ENCODE results near the gene VPS41. TPM values are rescaled to one million over a fixed set of nuclear protein-coding genes. Genes with fewer than 3 reads are reported as not detected.

VPS41 gene
- total and polyA plus RNA-seq, 2 of the 13 experiments (the other 11 are each of a cell fraction or from before 2014, with no cell fraction given): 12.1 to 43.4 TPM

DNA sequence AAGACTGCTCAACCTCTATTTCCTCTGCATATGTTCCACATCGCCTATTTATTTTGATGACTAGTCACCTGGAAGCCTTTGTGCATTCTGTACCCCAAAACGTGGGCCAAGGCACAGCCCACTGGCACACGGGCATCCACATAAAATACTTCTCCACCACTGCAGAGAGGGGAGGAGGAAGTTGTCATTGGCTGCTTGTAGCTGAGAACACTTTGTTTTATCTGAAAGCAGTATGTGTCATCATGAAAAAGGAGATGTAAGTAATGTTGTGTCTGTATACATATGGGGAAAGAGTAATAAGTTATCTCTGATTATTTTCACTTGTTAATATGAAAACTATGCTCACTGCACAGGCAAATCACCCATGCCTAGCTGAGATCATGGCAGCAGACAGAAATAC lies 229.6 kb downstream of the VPS41 start:
- no peak overlapping the region for H3K27ac ChIP-seq (ENCODE audit: extremely low read length, insufficient read depth, low read length)
- no peak overlapping the region for H2AFZ ChIP-seq (ENCODE audit: low read length)
- H3K4me1 ChIP-seq (ENCODE audit: insufficient read depth, low read length): no peaks in the 10 kb centered on the region
- H4K20me1 ChIP-seq (ENCODE audit: insufficient read depth, low read length): no peaks in the 10 kb centered on the region
- DNase-seq (ENCODE audit: low spot score) (no peak), FAIRE-seq (no peak), ATAC-seq (no peak)
- BruUV-seq (replicated peaks): no TSS peak
- 0% methylated on average over 3 of the region's 3 CpGs for WGBS (ENCODE audit: low lambda C conversion rate)
- intact Hi-C loops (cut with micrococcal nuclease; ENCODE audit: unreplicated experiment): no loop called here
- ChIA-PET CTCF (ENCODE audit: low intra/inter-chr PET ratio, low total read pairs) (no interaction called here), POLR2A (no interaction called here)
- no peaks in the 10 kb centered on the region for H3K36me3 ChIP-seq (replicated peaks in 1 of 2; ENCODE audit: control insufficient read depth in 1 of 2, insufficient read depth in 2 of 2, low read length in 2 of 2)
- H3K4me2 ChIP-seq (ENCODE audit: low read depth, low read length): no peak overlapping the region
- H3K9me3 ChIP-seq (ENCODE audit: low read length): no peaks in the 10 kb centered on the region
- H3K4me3 ChIP-seq (replicated peaks in 1 of 3; ENCODE audit: insufficient read depth in 1 of 3, low read depth in 2 of 3, low read length in 3 of 3): no peak overlapping the region
- in situ Hi-C loops (cut with HindIII; ENCODE audit: extremely low pct_ligation_motif_present, low pct_unique_long_range_greater_than_20kb): no loop called here
- H3K79me2 ChIP-seq (ENCODE audit: insufficient read depth, low read length): no peaks in the 10 kb centered on the region
- no peaks in the 10 kb centered on the region for H3K27me3 ChIP-seq (ENCODE audit: control insufficient read depth in 1 of 2, insufficient read depth in 2 of 2, low read length in 2 of 2)
- H3K9ac ChIP-seq (ENCODE audit: insufficient read depth, low read depth, low read length): no peak overlapping the region
- no peak for TF ChIP-seq MEF2D (CRISPR knock-in tag; IDR thresholded peaks at IDR 0.05)
- TF ChIP-seq, protein P1, sequence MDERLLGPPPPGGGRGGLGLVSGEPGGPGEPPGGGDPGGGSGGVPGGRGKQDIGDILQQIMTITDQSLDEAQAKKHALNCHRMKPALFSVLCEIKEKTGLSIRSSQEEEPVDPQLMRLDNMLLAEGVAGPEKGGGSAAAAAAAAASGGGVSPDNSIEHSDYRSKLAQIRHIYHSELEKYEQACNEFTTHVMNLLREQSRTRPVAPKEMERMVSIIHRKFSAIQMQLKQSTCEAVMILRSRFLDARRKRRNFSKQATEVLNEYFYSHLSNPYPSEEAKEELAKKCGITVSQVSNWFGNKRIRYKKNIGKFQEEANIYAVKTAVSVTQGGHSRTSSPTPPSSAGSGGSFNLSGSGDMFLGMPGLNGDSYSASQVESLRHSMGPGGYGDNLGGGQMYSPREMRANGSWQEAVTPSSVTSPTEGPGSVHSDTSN (CRISPR knock-in tag; IDR thresholded peaks at IDR 0.05): no peak
- no peak for TF ChIP-seq ZBTB42 (CRISPR knock-in tag; IDR thresholded peaks at IDR 0.05)
- no peak for TF ChIP-seq KLF9 (CRISPR knock-in tag; IDR thresholded peaks at IDR 0.05; ENCODE audit: low read depth)
- TF ChIP-seq, protein P2, sequence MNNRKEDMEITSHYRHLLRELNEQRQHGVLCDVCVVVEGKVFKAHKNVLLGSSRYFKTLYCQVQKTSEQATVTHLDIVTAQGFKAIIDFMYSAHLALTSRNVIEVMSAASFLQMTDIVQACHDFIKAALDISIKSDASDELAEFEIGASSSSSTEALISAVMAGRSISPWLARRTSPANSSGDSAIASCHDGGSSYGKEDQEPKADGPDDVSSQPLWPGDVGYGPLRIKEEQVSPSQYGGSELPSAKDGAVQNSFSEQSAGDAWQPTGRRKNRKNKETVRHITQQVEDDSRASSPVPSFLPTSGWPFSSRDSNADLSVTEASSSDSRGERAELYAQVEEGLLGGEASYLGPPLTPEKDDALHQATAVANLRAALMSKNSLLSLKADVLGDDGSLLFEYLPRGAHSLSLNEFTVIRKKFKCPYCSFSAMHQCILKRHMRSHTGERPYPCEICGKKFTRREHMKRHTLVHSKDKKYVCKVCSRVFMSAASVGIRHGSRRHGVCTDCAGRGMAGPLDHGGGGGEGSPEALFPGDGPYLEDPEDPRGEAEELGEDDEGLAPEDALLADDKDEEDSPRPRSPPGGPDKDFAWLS (CRISPR knock-in tag; IDR thresholded peaks at IDR 0.05; ENCODE audit: borderline replicate concordance): no peak
- no peak for TF ChIP-seq ZBTB38 (CRISPR knock-in tag; IDR thresholded peaks at IDR 0.05)
- TF ChIP-seq, protein P3, sequence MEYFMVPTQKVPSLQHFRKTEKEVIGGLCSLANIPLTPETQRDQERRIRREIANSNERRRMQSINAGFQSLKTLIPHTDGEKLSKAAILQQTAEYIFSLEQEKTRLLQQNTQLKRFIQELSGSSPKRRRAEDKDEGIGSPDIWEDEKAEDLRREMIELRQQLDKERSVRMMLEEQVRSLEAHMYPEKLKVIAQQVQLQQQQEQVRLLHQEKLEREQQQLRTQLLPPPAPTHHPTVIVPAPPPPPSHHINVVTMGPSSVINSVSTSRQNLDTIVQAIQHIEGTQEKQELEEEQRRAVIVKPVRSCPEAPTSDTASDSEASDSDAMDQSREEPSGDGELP (IDR thresholded peaks at IDR 0.05; ENCODE audit: borderline replicate concordance, low read depth): no peak
- TF ChIP-seq ARNT2 (CRISPR knock-in tag; IDR thresholded peaks at IDR 0.05; ENCODE audit: low read depth): no peak
- TF ChIP-seq, protein P4, sequence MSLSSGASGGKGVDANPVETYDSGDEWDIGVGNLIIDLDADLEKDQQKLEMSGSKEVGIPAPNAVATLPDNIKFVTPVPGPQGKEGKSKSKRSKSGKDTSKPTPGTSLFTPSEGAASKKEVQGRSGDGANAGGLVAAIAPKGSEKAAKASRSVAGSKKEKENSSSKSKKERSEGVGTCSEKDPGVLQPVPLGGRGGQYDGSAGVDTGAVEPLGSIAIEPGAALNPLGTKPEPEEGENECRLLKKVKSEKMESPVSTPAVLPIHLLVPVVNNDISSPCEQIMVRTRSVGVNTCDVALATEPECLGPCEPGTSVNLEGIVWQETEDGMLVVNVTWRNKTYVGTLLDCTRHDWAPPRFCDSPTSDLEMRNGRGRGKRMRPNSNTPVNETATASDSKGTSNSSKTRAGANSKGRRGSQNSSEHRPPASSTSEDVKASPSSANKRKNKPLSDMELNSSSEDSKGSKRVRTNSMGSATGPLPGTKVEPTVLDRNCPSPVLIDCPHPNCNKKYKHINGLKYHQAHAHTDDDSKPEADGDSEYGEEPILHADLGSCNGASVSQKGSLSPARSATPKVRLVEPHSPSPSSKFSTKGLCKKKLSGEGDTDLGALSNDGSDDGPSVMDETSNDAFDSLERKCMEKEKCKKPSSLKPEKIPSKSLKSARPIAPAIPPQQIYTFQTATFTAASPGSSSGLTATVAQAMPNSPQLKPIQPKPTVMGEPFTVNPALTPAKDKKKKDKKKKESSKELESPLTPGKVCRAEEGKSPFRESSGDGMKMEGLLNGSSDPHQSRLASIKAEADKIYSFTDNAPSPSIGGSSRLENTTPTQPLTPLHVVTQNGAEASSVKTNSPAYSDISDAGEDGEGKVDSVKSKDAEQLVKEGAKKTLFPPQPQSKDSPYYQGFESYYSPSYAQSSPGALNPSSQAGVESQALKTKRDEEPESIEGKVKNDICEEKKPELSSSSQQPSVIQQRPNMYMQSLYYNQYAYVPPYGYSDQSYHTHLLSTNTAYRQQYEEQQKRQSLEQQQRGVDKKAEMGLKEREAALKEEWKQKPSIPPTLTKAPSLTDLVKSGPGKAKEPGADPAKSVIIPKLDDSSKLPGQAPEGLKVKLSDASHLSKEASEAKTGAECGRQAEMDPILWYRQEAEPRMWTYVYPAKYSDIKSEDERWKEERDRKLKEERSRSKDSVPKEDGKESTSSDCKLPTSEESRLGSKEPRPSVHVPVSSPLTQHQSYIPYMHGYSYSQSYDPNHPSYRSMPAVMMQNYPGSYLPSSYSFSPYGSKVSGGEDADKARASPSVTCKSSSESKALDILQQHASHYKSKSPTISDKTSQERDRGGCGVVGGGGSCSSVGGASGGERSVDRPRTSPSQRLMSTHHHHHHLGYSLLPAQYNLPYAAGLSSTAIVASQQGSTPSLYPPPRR (CRISPR knock-in tag; IDR thresholded peaks at IDR 0.05; ENCODE audit: borderline replicate concordance): no peak
- no peak for TF ChIP-seq IRF2 (CRISPR knock-in tag; IDR thresholded peaks at IDR 0.05)
- TF ChIP-seq ZFP37 (CRISPR knock-in tag; IDR thresholded peaks at IDR 0.05; ENCODE audit: borderline replicate concordance): no peak
- TF ChIP-seq, protein P5, sequence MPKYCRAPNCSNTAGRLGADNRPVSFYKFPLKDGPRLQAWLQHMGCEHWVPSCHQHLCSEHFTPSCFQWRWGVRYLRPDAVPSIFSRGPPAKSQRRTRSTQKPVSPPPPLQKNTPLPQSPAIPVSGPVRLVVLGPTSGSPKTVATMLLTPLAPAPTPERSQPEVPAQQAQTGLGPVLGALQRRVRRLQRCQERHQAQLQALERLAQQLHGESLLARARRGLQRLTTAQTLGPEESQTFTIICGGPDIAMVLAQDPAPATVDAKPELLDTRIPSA (CRISPR knock-in tag; IDR thresholded peaks at IDR 0.05; ENCODE audit: borderline replicate concordance): no peak
- no peak for TF ChIP-seq SOX13 (IDR thresholded peaks at IDR 0.05)
- no peak for TF ChIP-seq SOX13 (CRISPR knock-in tag; conservative IDR thresholded peaks at IDR 0.05 in 1 of 2, IDR thresholded peaks at IDR 0.05 in 1 of 2)
- TF ChIP-seq CCAR2 (optimal IDR thresholded peaks at IDR 0.05; ENCODE audit: low read depth, low read length): no peak
- TF ChIP-seq HOXA7 (CRISPR knock-in tag; IDR thresholded peaks at IDR 0.05): no peak
- TF ChIP-seq HOXD1 (CRISPR knock-in tag; IDR thresholded peaks at IDR 0.05): no peak

Measured in HepG2 (cell line).